Measurements from ENCODE around the gene DAPK2. TPM values are rescaled to one million over a fixed set of nuclear protein-coding genes. Genes with fewer than 3 reads are reported as not detected.
A peak's percentile ranks its signal among the peaks of the same experiment; 100 is the strongest.

The DAPK2 gene
- total and polyA plus RNA-seq, 2 donors (not counting 1 experiment from before 2014, with no cell fraction given): 14.4 to 21.4 TPM

DNA sequence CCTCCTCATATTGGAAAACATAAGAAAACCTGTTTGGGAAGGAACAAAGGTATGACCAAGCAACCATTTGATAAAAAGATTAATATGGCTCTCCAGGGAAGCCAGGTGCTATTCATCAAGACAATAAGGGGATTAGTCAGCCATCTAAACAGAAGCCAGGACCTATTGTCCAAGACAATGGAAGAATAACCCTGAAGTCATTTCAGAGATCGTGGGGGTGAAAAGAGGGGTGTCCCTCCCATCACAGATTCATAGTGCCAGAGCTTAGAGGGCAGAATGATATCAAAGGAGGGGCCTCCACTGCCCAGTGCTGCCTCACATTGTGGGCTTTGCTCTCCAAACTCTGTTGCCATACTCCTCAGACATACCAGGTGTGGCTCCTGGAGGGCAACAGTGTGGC, 73.5 kb downstream of the DAPK2 start:
- no peak for DNase-seq (ENCODE audit: low read depth in 2 of 2)
- Histone ChIP-seq H3K9ac (ENCODE audit: insufficient read depth, low read length) (no peak overlapping the region), H3K4me1 (ENCODE audit: control insufficient read depth, extremely low read depth, insufficient read depth, low read length) (peaks cover 13% of the 10 kb centered on the region), H3K4me2 (ENCODE audit: extremely low read depth, insufficient read depth, low read length) (no peak overlapping the region), H3K27ac (ENCODE audit: insufficient read depth, low read length) (peak overlapping the region; percentile 2), H3K4me3 (replicated peaks in 1 of 4; ENCODE audit: control extremely low read depth in 1 of 4, insufficient read depth in 1 of 4, low read depth in 3 of 4, low read length in 4 of 4) (no peak overlapping the region), H3K36me3 (ENCODE audit: control insufficient read depth, insufficient read depth, low read length) (no peaks in the 10 kb centered on the region), H3K27me3 (ENCODE audit: control insufficient read depth, insufficient read depth, low read length) (no peaks in the 10 kb centered on the region), H2AFZ (ENCODE audit: low read length) (no peak overlapping the region), H3K9me3 (ENCODE audit: control insufficient read depth, insufficient read depth, low read depth, low read length) (no peaks in the 10 kb centered on the region), H3K79me2 (ENCODE audit: control insufficient read depth, insufficient read depth, low read length) (no peaks in the 10 kb centered on the region), H4K20me1 (ENCODE audit: control insufficient read depth, extremely low read depth, insufficient read depth, low read length) (no peaks in the 10 kb centered on the region)
- TF ChIP-seq, protein P1, sequence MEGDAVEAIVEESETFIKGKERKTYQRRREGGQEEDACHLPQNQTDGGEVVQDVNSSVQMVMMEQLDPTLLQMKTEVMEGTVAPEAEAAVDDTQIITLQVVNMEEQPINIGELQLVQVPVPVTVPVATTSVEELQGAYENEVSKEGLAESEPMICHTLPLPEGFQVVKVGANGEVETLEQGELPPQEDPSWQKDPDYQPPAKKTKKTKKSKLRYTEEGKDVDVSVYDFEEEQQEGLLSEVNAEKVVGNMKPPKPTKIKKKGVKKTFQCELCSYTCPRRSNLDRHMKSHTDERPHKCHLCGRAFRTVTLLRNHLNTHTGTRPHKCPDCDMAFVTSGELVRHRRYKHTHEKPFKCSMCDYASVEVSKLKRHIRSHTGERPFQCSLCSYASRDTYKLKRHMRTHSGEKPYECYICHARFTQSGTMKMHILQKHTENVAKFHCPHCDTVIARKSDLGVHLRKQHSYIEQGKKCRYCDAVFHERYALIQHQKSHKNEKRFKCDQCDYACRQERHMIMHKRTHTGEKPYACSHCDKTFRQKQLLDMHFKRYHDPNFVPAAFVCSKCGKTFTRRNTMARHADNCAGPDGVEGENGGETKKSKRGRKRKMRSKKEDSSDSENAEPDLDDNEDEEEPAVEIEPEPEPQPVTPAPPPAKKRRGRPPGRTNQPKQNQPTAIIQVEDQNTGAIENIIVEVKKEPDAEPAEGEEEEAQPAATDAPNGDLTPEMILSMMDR (conservative IDR thresholded peaks at IDR 0.05 in 1 of 2, IDR thresholded peaks at IDR 0.05 in 1 of 2; ENCODE audit: low read depth in 1 of 2, low read length in 2 of 2): no peak
- TF ChIP-seq EZH2 (IDR thresholded peaks at IDR 0.05; ENCODE audit: low read length, missing control alignments): no peak

DNA sequence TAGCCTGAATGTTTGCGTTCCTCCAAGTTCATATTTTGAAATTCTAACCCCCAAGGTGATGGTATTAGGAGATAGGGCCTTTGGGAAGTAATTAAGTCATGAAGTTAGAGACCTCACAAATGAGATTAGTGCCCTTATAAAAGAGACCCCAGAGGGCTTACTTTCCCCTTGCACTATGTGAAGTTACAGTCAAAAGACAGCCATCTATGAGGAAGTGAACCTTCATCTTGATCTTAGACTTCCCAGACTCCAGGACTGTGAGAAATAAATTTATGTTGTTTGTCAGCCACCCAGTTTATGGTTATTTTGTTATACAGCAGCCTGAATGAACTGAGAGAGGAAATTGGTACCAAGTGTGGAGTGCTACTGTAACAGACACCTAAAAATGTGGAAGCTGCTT, 74.4 kb downstream of the DAPK2 start:
- no peaks in the 10 kb centered on the region for H3K9me3 ChIP-seq (ENCODE audit: control insufficient read depth, insufficient read depth, low read depth, low read length)
- no peak for DNase-seq (ENCODE audit: low read depth in 2 of 2)
- H3K4me3 ChIP-seq (replicated peaks in 1 of 4; ENCODE audit: control extremely low read depth in 1 of 4, insufficient read depth in 1 of 4, low read depth in 3 of 4, low read length in 4 of 4): no peak overlapping the region
- no peak overlapping the region for H3K27ac ChIP-seq (ENCODE audit: insufficient read depth, low read length)
- H3K4me1 ChIP-seq (ENCODE audit: control insufficient read depth, extremely low read depth, insufficient read depth, low read length): peaks cover 13% of the 10 kb centered on the region
- H3K27me3 ChIP-seq (ENCODE audit: control insufficient read depth, insufficient read depth, low read length): no peaks in the 10 kb centered on the region
- H2AFZ ChIP-seq (ENCODE audit: low read length): no peak overlapping the region
- H3K4me2 ChIP-seq (ENCODE audit: extremely low read depth, insufficient read depth, low read length): no peak overlapping the region
- H3K79me2 ChIP-seq (ENCODE audit: control insufficient read depth, insufficient read depth, low read length): no peaks in the 10 kb centered on the region
- TF ChIP-seq, protein P1 (conservative IDR thresholded peaks at IDR 0.05 in 1 of 2, IDR thresholded peaks at IDR 0.05 in 1 of 2; ENCODE audit: low read depth in 1 of 2, low read length in 2 of 2): no peak
- no peak for TF ChIP-seq EZH2 (IDR thresholded peaks at IDR 0.05; ENCODE audit: low read length, missing control alignments)
- H3K36me3 ChIP-seq (ENCODE audit: control insufficient read depth, insufficient read depth, low read length): no peaks in the 10 kb centered on the region
- no peak overlapping the region for H3K9ac ChIP-seq (ENCODE audit: insufficient read depth, low read length)
- no peaks in the 10 kb centered on the region for H4K20me1 ChIP-seq (ENCODE audit: control insufficient read depth, extremely low read depth, insufficient read depth, low read length)

DNA sequence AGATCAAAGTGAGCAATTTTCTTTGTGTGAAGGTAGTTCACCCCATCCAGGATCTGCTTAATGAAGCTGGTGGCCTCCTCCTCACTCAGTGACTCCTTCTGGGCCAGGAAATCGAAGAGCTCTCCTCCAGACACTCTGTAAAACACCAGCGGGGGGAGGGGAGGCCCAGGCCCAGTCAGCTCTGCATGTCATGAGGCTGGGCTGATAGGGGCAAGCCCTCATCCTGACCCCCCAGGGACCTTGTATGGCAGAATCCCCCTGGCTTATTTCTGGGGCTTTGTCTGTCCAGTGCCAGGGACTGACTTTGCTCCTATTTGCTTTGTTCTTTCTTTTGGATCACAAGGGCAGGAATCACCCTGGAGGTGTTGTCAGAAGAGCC, 74.9 kb downstream of the DAPK2 start:
- Histone ChIP-seq H3K36me3 (ENCODE audit: control insufficient read depth, insufficient read depth, low read length) (no peaks in the 10 kb centered on the region), H3K27me3 (ENCODE audit: control insufficient read depth, insufficient read depth, low read length) (no peaks in the 10 kb centered on the region), H3K4me3 (replicated peaks in 1 of 4; ENCODE audit: control extremely low read depth in 1 of 4, insufficient read depth in 1 of 4, low read depth in 3 of 4, low read length in 4 of 4) (no peak overlapping the region), H3K79me2 (ENCODE audit: control insufficient read depth, insufficient read depth, low read length) (no peaks in the 10 kb centered on the region), H2AFZ (ENCODE audit: low read length) (no peak overlapping the region), H4K20me1 (ENCODE audit: control insufficient read depth, extremely low read depth, insufficient read depth, low read length) (no peaks in the 10 kb centered on the region), H3K27ac (ENCODE audit: insufficient read depth, low read length) (no peak overlapping the region), H3K4me1 (ENCODE audit: control insufficient read depth, extremely low read depth, insufficient read depth, low read length) (peaks cover 13% of the 10 kb centered on the region), H3K4me2 (ENCODE audit: extremely low read depth, insufficient read depth, low read length) (no peak overlapping the region), H3K9ac (ENCODE audit: insufficient read depth, low read length) (no peak overlapping the region), H3K9me3 (ENCODE audit: control insufficient read depth, insufficient read depth, low read depth, low read length) (no peaks in the 10 kb centered on the region)
- TF ChIP-seq EZH2 (IDR thresholded peaks at IDR 0.05; ENCODE audit: low read length, missing control alignments): no peak
- TF ChIP-seq, protein P1 (conservative IDR thresholded peaks at IDR 0.05 in 1 of 2, IDR thresholded peaks at IDR 0.05 in 1 of 2; ENCODE audit: low read depth in 1 of 2, low read length in 2 of 2): no peak
- no peak for DNase-seq (ENCODE audit: low read depth in 2 of 2)

Data from fibroblast of lung (primary cell).